Glutamatergic neuron (in vitro differentiated cells): ENCODE measurements around the gene RAB8B. TPM values are rescaled to one million over a fixed set of nuclear protein-coding genes. Genes with fewer than 3 reads are reported as not detected.
A peak's percentile ranks its signal among the peaks of the same experiment; 100 is the strongest.

Experiments used
- DNase-seq: peaks from one replicate; pipeline ENCODE4 v3.0.0; 2022
- H3K27ac Mint-ChIP-seq: one replicate; pipeline ENCODE4 v1.8.0; 2020; ENCODE audit warnings: mild to moderate bottlenecking, mixed read lengths, inconsistent platforms; ENCODE audit not compliant: unreplicated experiment
- H3K27me3 Mint-ChIP-seq: one replicate; pipeline ENCODE4 v1.8.0; 2020; ENCODE audit warnings: mild to moderate bottlenecking, moderate library complexity, mixed read lengths, inconsistent platforms; ENCODE audit not compliant: unreplicated experiment
- H3K36me3 Mint-ChIP-seq: one replicate; pipeline ENCODE4 v1.8.0; 2020; ENCODE audit warnings: mild to moderate bottlenecking, mixed read lengths, inconsistent platforms; ENCODE audit not compliant: unreplicated experiment
- H3K4me1 Mint-ChIP-seq: one replicate; pipeline ENCODE4 v1.8.0; 2020; ENCODE audit warnings: mild to moderate bottlenecking, low read depth, mixed read lengths, inconsistent platforms; ENCODE audit not compliant: unreplicated experiment
- H3K4me3 Mint-ChIP-seq: one replicate; pipeline ENCODE4 v1.8.0; 2020; ENCODE audit warnings: mild to moderate bottlenecking, mixed read lengths, inconsistent platforms; ENCODE audit not compliant: unreplicated experiment
- H3K9me3 Mint-ChIP-seq: one replicate; pipeline ENCODE4 v1.8.0; 2020; ENCODE audit warnings: mild to moderate bottlenecking, moderate library complexity, mixed read lengths, inconsistent platforms; ENCODE audit not compliant: unreplicated experiment
- total RNA-seq: library from RNA; stranded (reverse); fragmentation: NEBNext Ultra II Directional; extraction: Animal tissue kit (Norgen Biotek cat#: 25700); gene quantifications from one replicate; pipeline ENCODE4 v1.2.1, GENCODE V29; 2021; ENCODE audit not compliant: unreplicated experiment
- TF ChIP-seq, protein P1 (sequence below): fragments of 200-600 bp; sonication (generic); IDR thresholded peaks from one replicate; pipeline ENCODE4 v1.5.0; 2021; ENCODE audit not compliant: partially characterized antibody, unreplicated experiment

The RAB8B gene
- total RNA-seq, 1 donor from 2014 or later, result 70.4 TPM

DNA sequence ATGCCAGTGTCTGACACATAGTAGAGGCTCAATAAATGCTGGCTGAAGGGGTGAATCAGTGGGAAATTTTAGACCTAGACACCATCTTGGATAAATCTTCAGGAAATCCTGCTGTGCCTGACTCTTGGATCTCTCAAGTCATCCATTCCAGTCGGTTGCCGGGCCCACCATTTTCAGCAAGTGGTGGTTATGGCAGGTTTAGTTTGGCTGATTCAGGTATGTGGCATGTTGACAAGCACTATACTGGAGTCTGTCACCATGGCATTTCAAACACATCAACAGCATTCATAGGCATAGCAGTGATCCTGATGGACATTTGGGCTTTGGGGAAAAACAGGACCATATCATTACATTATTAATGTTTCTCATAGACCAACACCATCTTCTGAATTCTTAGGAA is 62.3 kb downstream of the RAB8B start:
- Mint-ChIP-seq H3K36me3 (no peaks in the 10 kb centered on the region), H3K27me3 (peaks cover 5% of the 10 kb centered on the region), H3K4me3 (no peak overlapping the region), H3K27ac (no peak overlapping the region), H3K9me3 (no peaks in the 10 kb centered on the region), H3K4me1 (peaks cover 9% of the 10 kb centered on the region)
- TF ChIP-seq, protein P1, sequence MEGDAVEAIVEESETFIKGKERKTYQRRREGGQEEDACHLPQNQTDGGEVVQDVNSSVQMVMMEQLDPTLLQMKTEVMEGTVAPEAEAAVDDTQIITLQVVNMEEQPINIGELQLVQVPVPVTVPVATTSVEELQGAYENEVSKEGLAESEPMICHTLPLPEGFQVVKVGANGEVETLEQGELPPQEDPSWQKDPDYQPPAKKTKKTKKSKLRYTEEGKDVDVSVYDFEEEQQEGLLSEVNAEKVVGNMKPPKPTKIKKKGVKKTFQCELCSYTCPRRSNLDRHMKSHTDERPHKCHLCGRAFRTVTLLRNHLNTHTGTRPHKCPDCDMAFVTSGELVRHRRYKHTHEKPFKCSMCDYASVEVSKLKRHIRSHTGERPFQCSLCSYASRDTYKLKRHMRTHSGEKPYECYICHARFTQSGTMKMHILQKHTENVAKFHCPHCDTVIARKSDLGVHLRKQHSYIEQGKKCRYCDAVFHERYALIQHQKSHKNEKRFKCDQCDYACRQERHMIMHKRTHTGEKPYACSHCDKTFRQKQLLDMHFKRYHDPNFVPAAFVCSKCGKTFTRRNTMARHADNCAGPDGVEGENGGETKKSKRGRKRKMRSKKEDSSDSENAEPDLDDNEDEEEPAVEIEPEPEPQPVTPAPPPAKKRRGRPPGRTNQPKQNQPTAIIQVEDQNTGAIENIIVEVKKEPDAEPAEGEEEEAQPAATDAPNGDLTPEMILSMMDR, result no peak
- no peak for DNase-seq

DNA sequence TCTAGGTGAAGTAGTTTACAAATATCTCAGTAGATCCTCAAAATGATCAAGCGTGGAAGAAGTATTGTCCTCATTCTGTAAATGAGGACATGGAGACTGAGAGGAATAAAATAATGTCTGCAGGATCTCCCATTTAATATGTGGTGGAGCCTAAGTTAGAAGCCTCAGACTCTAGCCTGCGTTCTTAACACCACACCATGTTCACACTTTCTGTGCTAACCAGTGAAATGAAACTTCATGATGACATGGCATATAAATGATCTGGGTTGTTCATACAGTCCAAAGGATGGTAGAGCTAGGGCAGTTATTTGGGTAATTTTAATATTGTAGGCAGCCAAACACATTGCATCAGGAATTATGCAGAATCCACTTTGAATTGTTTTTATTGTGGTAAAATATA is 62.9 kb downstream of the RAB8B start:
- DNase-seq, result no peak
- Mint-ChIP-seq H3K9me3 (no peaks in the 10 kb centered on the region), H3K36me3 (no peaks in the 10 kb centered on the region), H3K27me3 (peaks cover 5% of the 10 kb centered on the region), H3K4me1 (peaks cover 9% of the 10 kb centered on the region), H3K4me3 (no peak overlapping the region), H3K27ac (no peak overlapping the region)
- TF ChIP-seq, protein P1, result no peak

DNA sequence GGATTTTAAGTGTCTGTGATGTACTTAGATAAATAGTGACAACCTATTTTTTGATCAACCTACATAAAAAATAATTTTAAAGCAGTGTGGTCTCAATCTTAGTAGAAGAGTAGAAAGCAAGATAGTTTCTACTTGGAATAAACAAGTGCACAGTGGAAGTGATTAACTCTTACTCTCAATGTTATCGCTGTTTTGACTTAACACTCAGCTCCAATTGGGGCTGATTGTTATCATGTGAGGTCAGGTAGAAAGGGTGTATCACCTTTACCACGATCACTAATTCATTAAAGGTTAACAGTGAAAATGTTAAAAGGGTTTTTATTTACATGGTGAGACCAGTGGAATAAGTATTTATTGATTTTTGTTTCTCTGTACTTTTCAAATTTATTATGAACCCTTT is 65.6 kb downstream of the RAB8B start:
- Mint-ChIP-seq H3K27me3 (peaks cover 5% of the 10 kb centered on the region), H3K4me1 (peaks cover 9% of the 10 kb centered on the region), H3K9me3 (no peaks in the 10 kb centered on the region), H3K36me3 (no peaks in the 10 kb centered on the region), H3K4me3 (no peak overlapping the region), H3K27ac (no peak overlapping the region)
- DNase-seq, result no peak
- TF ChIP-seq, protein P1, result no peak

GRCh38 chr15:63255489-63255990 is 66.1 kb downstream of the RAB8B start:
- Mint-ChIP-seq H3K4me3 (peak overlapping the region; percentile 6), H3K9me3 (no peaks in the 10 kb centered on the region), H3K27me3 (peaks cover 3% of the 10 kb centered on the region), H3K27ac (peak overlapping the region; percentile 68), H3K4me1 (peaks cover 9% of the 10 kb centered on the region), H3K36me3 (no peaks in the 10 kb centered on the region)
- no peak for DNase-seq
- TF ChIP-seq, protein P1, result no peak

- peaks cover 9% of the 10 kb centered on the region for H3K4me1 Mint-ChIP-seq
- no peak overlapping the region for H3K4me3 Mint-ChIP-seq
- no peak for DNase-seq
- H3K9me3 Mint-ChIP-seq, result no peaks in the 10 kb centered on the region
- H3K27me3 Mint-ChIP-seq, result peaks cover 3% of the 10 kb centered on the region
- H3K36me3 Mint-ChIP-seq, result peaks cover 4% of the 10 kb centered on the region
- no peak overlapping the region for H3K27ac Mint-ChIP-seq
- TF ChIP-seq, protein P1, result no peak
Measured at GRCh38 chr15:63256433-63257274, 67.2 kb downstream of the RAB8B start.
